Glutamatergic neuron (in vitro differentiated cells): ENCODE results near the gene F2R. TPM values are rescaled to one million over a fixed set of nuclear protein-coding genes. Genes with fewer than 3 reads are reported as not detected.

Experiments used
- DNase-seq: peaks from one replicate; pipeline ENCODE4 v3.0.0; 2022
- H3K27ac Mint-ChIP-seq: one replicate; pipeline ENCODE4 v1.8.0; 2020; ENCODE audit warnings: mild to moderate bottlenecking, mixed read lengths, inconsistent platforms; ENCODE audit not compliant: unreplicated experiment
- H3K27me3 Mint-ChIP-seq: one replicate; pipeline ENCODE4 v1.8.0; 2020; ENCODE audit warnings: mild to moderate bottlenecking, moderate library complexity, mixed read lengths, inconsistent platforms; ENCODE audit not compliant: unreplicated experiment
- H3K36me3 Mint-ChIP-seq: one replicate; pipeline ENCODE4 v1.8.0; 2020; ENCODE audit warnings: mild to moderate bottlenecking, mixed read lengths, inconsistent platforms; ENCODE audit not compliant: unreplicated experiment
- H3K4me1 Mint-ChIP-seq: one replicate; pipeline ENCODE4 v1.8.0; 2020; ENCODE audit warnings: mild to moderate bottlenecking, low read depth, mixed read lengths, inconsistent platforms; ENCODE audit not compliant: unreplicated experiment
- H3K4me3 Mint-ChIP-seq: one replicate; pipeline ENCODE4 v1.8.0; 2020; ENCODE audit warnings: mild to moderate bottlenecking, mixed read lengths, inconsistent platforms; ENCODE audit not compliant: unreplicated experiment
- H3K9me3 Mint-ChIP-seq: one replicate; pipeline ENCODE4 v1.8.0; 2020; ENCODE audit warnings: mild to moderate bottlenecking, moderate library complexity, mixed read lengths, inconsistent platforms; ENCODE audit not compliant: unreplicated experiment
- total RNA-seq: library from RNA; stranded (reverse); fragmentation: NEBNext Ultra II Directional; extraction: Animal tissue kit (Norgen Biotek cat#: 25700); gene quantifications from one replicate; pipeline ENCODE4 v1.2.1, GENCODE V29; 2021; ENCODE audit not compliant: unreplicated experiment
- TF ChIP-seq, protein P1 (sequence below): fragments of 200-600 bp; sonication (generic); IDR thresholded peaks from one replicate; pipeline ENCODE4 v1.5.0; 2021; ENCODE audit not compliant: partially characterized antibody, unreplicated experiment

The F2R gene
- total RNA-seq, 1 donor from 2014 or later = 59.3 TPM

DNA sequence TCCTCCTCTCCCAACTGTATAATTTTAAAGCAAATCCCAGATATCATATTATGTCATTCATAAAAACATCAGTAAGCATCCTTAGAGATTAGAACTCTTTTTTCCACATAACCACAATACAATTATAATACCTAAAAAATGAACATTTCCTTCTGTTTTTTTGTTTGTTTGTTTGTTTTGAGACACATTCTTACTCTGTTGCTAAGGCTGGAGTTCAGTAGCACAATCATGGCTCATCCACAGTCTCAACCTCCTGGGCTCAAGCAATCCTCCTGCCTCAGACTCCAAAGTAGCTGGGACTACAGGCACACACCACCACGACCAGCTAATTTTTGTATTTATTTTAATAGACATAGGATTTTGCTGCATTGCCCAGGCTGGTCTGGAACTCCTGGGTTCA, 8.0 kb downstream of the F2R start:
- TF ChIP-seq, protein P1, sequence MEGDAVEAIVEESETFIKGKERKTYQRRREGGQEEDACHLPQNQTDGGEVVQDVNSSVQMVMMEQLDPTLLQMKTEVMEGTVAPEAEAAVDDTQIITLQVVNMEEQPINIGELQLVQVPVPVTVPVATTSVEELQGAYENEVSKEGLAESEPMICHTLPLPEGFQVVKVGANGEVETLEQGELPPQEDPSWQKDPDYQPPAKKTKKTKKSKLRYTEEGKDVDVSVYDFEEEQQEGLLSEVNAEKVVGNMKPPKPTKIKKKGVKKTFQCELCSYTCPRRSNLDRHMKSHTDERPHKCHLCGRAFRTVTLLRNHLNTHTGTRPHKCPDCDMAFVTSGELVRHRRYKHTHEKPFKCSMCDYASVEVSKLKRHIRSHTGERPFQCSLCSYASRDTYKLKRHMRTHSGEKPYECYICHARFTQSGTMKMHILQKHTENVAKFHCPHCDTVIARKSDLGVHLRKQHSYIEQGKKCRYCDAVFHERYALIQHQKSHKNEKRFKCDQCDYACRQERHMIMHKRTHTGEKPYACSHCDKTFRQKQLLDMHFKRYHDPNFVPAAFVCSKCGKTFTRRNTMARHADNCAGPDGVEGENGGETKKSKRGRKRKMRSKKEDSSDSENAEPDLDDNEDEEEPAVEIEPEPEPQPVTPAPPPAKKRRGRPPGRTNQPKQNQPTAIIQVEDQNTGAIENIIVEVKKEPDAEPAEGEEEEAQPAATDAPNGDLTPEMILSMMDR = no peak
- no peak overlapping the region for H3K4me3 Mint-ChIP-seq
- peaks cover 10% of the 10 kb centered on the region for H3K36me3 Mint-ChIP-seq
- no peaks in the 10 kb centered on the region for H3K9me3 Mint-ChIP-seq
- DNase-seq = no peak
- H3K27me3 Mint-ChIP-seq = no peaks in the 10 kb centered on the region
- peaks cover 4% of the 10 kb centered on the region for H3K4me1 Mint-ChIP-seq
- H3K27ac Mint-ChIP-seq = no peak overlapping the region

DNA sequence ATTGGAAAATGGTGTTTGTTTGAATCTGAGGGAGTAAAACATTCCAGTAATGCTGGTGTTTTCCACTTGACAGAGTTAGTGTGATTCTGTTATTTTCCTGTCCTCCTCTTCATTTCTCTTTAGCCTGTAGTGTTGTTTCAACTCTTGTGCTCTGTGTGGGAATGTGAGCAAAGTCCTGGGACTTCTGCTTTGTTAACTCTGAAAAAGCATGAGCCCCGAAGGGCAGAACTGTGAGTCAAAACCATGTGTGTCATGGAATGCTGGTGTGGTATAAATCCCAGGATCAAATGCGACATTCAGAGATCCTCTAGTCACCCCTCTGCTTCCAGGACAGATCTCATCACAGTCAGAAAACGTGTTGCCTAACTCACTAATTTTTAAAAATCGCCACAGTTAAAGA, 8.9 kb downstream of the F2R start:
- TF ChIP-seq, protein P1 = no peak
- Mint-ChIP-seq H3K4me1 (peaks cover 4% of the 10 kb centered on the region), H3K27me3 (no peaks in the 10 kb centered on the region), H3K9me3 (peaks cover 1% of the 10 kb centered on the region), H3K36me3 (peaks cover 20% of the 10 kb centered on the region), H3K27ac (no peak overlapping the region), H3K4me3 (no peak overlapping the region)
- DNase-seq = no peak

DNA sequence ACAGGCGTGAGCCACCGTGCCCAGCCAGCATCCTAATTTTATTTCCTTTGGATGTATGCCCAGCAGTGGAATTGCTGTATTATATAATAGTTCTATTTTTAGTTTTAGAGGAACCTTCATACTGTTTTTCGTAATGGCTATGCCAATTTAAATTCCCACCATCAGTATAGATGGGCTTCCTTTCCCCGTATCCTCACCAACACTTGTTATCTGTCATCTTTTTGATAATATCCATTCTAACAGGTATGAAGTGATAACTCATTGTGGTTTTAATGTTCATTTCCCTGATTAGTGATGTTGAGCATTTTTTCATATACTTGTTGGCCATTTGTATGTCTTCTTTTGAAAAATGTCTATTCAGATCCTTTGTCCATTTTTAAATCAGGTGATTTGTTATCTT, 13.0 kb downstream of the F2R start:
- no peak overlapping the region for H3K4me3 Mint-ChIP-seq
- H3K27ac Mint-ChIP-seq = no peak overlapping the region
- H3K4me1 Mint-ChIP-seq = peaks cover 14% of the 10 kb centered on the region
- DNase-seq = no peak
- H3K9me3 Mint-ChIP-seq = peaks cover 3% of the 10 kb centered on the region
- peaks cover 3% of the 10 kb centered on the region for H3K27me3 Mint-ChIP-seq
- peaks cover 39% of the 10 kb centered on the region for H3K36me3 Mint-ChIP-seq
- TF ChIP-seq, protein P1 = no peak

DNA sequence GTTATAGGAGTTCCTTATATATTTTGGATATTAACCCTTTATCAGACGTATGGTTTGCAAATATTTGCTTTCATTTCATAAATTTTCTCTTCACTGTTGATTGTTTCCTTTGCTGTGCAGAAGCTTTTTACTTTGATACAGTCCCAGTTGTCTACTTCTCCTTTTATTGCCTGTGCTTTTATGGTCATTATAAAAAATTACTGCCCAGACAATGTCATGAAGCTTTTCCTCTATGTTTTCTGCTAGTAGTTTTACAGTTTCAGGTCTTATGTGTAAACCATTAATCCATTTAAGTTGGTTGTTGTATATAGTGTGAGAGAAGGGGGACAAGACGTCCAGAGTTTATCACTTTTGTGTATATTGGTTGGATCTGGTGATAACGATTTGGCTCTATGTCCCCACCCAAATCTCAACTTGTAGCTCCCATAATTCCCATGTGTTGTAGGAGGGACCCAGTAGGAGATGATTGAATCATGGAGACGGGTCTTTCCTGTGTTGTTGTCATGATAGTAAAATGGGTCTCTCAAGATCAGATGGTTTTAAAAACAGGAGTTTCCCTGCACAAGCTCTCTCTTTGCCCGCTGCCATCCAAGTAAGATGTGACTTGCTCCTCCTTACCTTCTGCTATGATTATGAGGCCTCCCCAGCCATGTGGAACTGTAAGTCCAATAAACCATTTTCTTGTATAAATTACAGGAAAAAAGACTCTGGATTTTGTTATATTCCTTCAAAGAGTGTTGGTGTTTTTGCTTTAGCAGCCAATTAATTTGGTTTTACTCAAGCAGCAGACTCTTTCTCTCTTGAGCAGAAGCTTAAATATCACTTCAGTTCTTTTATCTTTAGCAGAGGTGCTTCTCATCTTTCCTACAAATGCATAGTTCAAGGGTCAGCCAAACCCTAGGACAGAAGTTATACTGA, 13.7 kb downstream of the F2R start:
- Mint-ChIP-seq H3K27me3 (peaks cover 3% of the 10 kb centered on the region), H3K27ac (no peak overlapping the region), H3K9me3 (peaks cover 3% of the 10 kb centered on the region), H3K36me3 (peaks cover 39% of the 10 kb centered on the region), H3K4me1 (peaks cover 10% of the 10 kb centered on the region), H3K4me3 (no peak overlapping the region)
- TF ChIP-seq, protein P1 = no peak
- DNase-seq = no peak

DNA sequence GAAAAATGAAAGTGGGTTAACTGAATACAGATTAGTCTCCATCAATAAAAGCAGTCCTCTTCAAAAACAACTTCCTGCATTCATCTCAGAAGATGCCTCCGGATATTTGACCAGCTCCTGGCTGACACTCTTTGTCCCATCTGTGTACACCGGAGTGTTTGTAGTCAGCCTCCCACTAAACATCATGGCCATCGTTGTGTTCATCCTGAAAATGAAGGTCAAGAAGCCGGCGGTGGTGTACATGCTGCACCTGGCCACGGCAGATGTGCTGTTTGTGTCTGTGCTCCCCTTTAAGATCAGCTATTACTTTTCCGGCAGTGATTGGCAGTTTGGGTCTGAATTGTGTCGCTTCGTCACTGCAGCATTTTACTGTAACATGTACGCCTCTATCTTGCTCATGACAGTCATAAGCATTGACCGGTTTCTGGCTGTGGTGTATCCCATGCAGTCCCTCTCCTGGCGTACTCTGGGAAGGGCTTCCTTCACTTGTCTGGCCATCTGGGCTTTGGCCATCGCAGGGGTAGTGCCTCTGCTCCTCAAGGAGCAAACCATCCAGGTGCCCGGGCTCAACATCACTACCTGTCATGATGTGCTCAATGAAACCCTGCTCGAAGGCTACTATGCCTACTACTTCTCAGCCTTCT, 16.6 kb downstream of the F2R start:
- TF ChIP-seq, protein P1 = no peak

More for the DNA sequence above, 16.6 kb downstream of the F2R start:
- H3K27ac Mint-ChIP-seq = no peak overlapping the region
- peaks cover 3% of the 10 kb centered on the region for H3K9me3 Mint-ChIP-seq
- H3K4me3 Mint-ChIP-seq = no peak overlapping the region
- peaks cover 3% of the 10 kb centered on the region for H3K27me3 Mint-ChIP-seq
- no peak for DNase-seq
- peaks cover 35% of the 10 kb centered on the region for H3K36me3 Mint-ChIP-seq
- peaks cover 13% of the 10 kb centered on the region for H3K4me1 Mint-ChIP-seq
